NB4 (cell line): ENCODE results near the gene ROBO1.

Experiments
- MAX ChIP-seq: IDR thresholded peaks from 2 replicates; pipeline ENCODE4 v1.6.1; 2011; ENCODE audit warnings: low read depth, low read length
- MYC ChIP-seq: IDR thresholded peaks from 2 replicates; pipeline ENCODE4 v1.6.1; 2011; ENCODE audit warnings: low read depth, low read length
- POLR2A ChIP-seq: IDR thresholded peaks from 2 replicates; pipeline ENCODE4 v1.6.1; 2011; ENCODE audit warnings: mild to moderate bottlenecking; ENCODE audit not compliant: insufficient read length; ENCODE audit errors: extremely low read depth
- TF ChIP-seq, protein P1 (sequence below): IDR thresholded peaks from one replicate; pipeline ENCODE4 v1.5.1; 2012; ENCODE audit warnings: low read depth, low read length

- no peak for TF ChIP-seq POLR2A
- TF ChIP-seq MAX, result no peak
- TF ChIP-seq, protein P1, sequence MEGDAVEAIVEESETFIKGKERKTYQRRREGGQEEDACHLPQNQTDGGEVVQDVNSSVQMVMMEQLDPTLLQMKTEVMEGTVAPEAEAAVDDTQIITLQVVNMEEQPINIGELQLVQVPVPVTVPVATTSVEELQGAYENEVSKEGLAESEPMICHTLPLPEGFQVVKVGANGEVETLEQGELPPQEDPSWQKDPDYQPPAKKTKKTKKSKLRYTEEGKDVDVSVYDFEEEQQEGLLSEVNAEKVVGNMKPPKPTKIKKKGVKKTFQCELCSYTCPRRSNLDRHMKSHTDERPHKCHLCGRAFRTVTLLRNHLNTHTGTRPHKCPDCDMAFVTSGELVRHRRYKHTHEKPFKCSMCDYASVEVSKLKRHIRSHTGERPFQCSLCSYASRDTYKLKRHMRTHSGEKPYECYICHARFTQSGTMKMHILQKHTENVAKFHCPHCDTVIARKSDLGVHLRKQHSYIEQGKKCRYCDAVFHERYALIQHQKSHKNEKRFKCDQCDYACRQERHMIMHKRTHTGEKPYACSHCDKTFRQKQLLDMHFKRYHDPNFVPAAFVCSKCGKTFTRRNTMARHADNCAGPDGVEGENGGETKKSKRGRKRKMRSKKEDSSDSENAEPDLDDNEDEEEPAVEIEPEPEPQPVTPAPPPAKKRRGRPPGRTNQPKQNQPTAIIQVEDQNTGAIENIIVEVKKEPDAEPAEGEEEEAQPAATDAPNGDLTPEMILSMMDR, result no peak
- no peak for TF ChIP-seq MYC
These were observed 1101.4 kb downstream of the ROBO1 start for GRCh38 chr3:78666470-78666800.
